ENCODE results near the gene CARMIL3.

Gene CARMIL3

DNA sequence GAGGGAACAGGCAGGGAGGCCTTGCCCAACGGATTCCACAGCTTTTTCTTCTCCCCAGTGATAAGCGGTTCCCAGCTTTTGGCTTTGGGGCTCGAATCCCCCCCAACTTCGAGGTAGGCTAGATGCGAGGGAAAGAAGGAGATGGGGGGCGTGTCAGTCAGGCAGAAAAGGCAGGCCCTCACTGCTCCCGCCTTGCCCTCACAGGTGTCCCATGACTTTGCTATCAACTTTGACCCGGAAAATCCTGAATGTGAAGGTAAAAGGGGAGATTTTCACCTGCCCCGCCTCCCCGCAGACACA is 24.4 kb downstream of the CARMIL3 start:
- H3K79me2 ChIP-seq (ENCODE audit: insufficient read depth, low read length): no peaks in the 10 kb centered on the region
- TF ChIP-seq CTCF (conservative IDR thresholded peaks at IDR 0.05; ENCODE audit: low read length) (no peak), EZH2phosphoT487 (IDR thresholded peaks at IDR 0.05; ENCODE audit: borderline replicate concordance) (no peak)
- no peaks in the 10 kb centered on the region for H3K9me3 ChIP-seq (ENCODE audit: insufficient read depth, low read depth, low read length)
- peaks cover 15% of the 10 kb centered on the region for H3K4me1 ChIP-seq (ENCODE audit: insufficient read depth, low read length, poor library complexity, severe bottlenecking)
- no peaks in the 10 kb centered on the region for H3K9me2 ChIP-seq (replicated peaks; ENCODE audit: low read depth, low read length)
- no peaks in the 10 kb centered on the region for H4K20me1 ChIP-seq (ENCODE audit: insufficient read depth, low read length, poor library complexity, severe bottlenecking)
- no peak overlapping the region for H3K4me2 ChIP-seq (ENCODE audit: low read depth, low read length, poor library complexity, severe bottlenecking)
- H3K27me3 ChIP-seq (ENCODE audit: insufficient read depth, low read length, poor library complexity, severe bottlenecking): no peaks in the 10 kb centered on the region
- H3K36me3 ChIP-seq (ENCODE audit: insufficient read depth, low read length): no peaks in the 10 kb centered on the region
- H3K4me3 ChIP-seq (ENCODE audit: low read length, poor library complexity, severe bottlenecking): no peak overlapping the region
- H2AFZ ChIP-seq (ENCODE audit: low read length): no peak overlapping the region
- no peak overlapping the region for H3K9ac ChIP-seq (ENCODE audit: low read depth, low read length, poor library complexity, severe bottlenecking)
- H3F3A ChIP-seq (ENCODE audit: low read depth): no peaks in the 10 kb centered on the region

DNA sequence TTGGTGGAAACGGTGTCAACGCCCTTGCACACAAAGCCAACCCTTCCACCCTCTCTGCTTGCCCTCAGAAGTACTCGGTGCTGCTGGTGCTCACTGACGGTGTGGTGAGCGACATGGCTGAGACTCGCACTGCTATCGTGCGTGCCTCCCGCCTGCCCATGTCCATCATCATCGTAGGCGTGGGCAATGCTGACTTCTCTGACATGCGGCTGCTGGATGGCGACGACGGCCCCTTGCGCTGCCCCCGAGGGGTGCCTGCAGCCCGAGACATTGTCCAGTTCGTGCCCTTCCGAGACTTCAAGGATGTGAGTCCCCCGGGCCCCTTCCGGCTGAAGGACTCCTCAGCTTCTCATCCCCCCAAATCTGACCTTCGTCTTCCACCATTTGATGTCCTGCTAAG is 25.3 kb downstream of the CARMIL3 start:
- Histone ChIP-seq H3K36me3 (ENCODE audit: insufficient read depth, low read length) (no peaks in the 10 kb centered on the region), H3K9me2 (replicated peaks; ENCODE audit: low read depth, low read length) (no peaks in the 10 kb centered on the region), H3K9ac (ENCODE audit: low read depth, low read length, poor library complexity, severe bottlenecking) (no peak overlapping the region), H3K9me3 (ENCODE audit: insufficient read depth, low read depth, low read length) (no peaks in the 10 kb centered on the region), H3K4me2 (ENCODE audit: low read depth, low read length, poor library complexity, severe bottlenecking) (no peak overlapping the region), H3K4me3 (ENCODE audit: low read length, poor library complexity, severe bottlenecking) (no peak overlapping the region), H3K27me3 (ENCODE audit: insufficient read depth, low read length, poor library complexity, severe bottlenecking) (no peaks in the 10 kb centered on the region), H3K79me2 (ENCODE audit: insufficient read depth, low read length) (no peaks in the 10 kb centered on the region), H2AFZ (ENCODE audit: low read length) (no peak overlapping the region), H3K4me1 (ENCODE audit: insufficient read depth, low read length, poor library complexity, severe bottlenecking) (peaks cover 15% of the 10 kb centered on the region), H4K20me1 (ENCODE audit: insufficient read depth, low read length, poor library complexity, severe bottlenecking) (no peaks in the 10 kb centered on the region), H3F3A (ENCODE audit: low read depth) (no peaks in the 10 kb centered on the region)
- TF ChIP-seq EZH2phosphoT487 (IDR thresholded peaks at IDR 0.05; ENCODE audit: borderline replicate concordance) (no peak), CTCF (conservative IDR thresholded peaks at IDR 0.05; ENCODE audit: low read length) (no peak)

DNA sequence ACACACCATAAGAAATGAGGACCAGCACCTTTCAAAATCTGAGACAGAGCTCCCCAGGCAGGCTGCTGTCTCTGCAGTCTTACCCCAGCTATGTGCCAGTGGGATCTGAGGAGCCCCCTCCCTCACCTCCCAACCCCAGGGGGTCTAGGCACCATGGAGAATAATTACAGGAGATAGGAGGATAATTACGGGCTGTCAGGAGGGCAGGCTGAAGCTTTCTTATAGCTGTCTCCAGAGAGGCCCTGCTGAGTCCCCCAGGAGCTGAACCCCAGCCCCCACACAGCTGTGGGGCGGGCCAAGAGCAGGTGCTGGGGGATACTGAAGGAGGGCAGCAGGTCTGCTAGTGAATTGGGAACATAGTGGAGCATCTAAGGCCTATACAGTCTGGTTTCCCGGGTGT is 26.3 kb downstream of the CARMIL3 start:
- no peaks in the 10 kb centered on the region for H3F3A ChIP-seq (ENCODE audit: low read depth)

More for the DNA sequence above, 26.3 kb downstream of the CARMIL3 start:
- TF ChIP-seq CTCF (conservative IDR thresholded peaks at IDR 0.05; ENCODE audit: low read length): no peak
- no peak for TF ChIP-seq EZH2phosphoT487 (IDR thresholded peaks at IDR 0.05; ENCODE audit: borderline replicate concordance)
- no peaks in the 10 kb centered on the region for H4K20me1 ChIP-seq (ENCODE audit: insufficient read depth, low read length, poor library complexity, severe bottlenecking)
- H3K4me2 ChIP-seq (ENCODE audit: low read depth, low read length, poor library complexity, severe bottlenecking): no peak overlapping the region
- H3K4me1 ChIP-seq (ENCODE audit: insufficient read depth, low read length, poor library complexity, severe bottlenecking): peaks cover 15% of the 10 kb centered on the region
- H3K36me3 ChIP-seq (ENCODE audit: insufficient read depth, low read length): no peaks in the 10 kb centered on the region
- H3K79me2 ChIP-seq (ENCODE audit: insufficient read depth, low read length): no peaks in the 10 kb centered on the region
- no peaks in the 10 kb centered on the region for H3K9me3 ChIP-seq (ENCODE audit: insufficient read depth, low read depth, low read length)
- H3K9me2 ChIP-seq (replicated peaks; ENCODE audit: low read depth, low read length): no peaks in the 10 kb centered on the region
- no peak overlapping the region for H3K4me3 ChIP-seq (ENCODE audit: low read length, poor library complexity, severe bottlenecking)
- H2AFZ ChIP-seq (ENCODE audit: low read length): no peak overlapping the region
- no peak overlapping the region for H3K9ac ChIP-seq (ENCODE audit: low read depth, low read length, poor library complexity, severe bottlenecking)
- H3K27me3 ChIP-seq (ENCODE audit: insufficient read depth, low read length, poor library complexity, severe bottlenecking): no peaks in the 10 kb centered on the region
